Activated CD4-positive, alpha-beta T cell treated with anti-CD3 and anti-CD28 coated beads for 48 hours (primary cell): ENCODE data around the gene SLC35D2.
"Not testable (repeated sequence)": the region's sequence is repeated elsewhere in the genome, so short reads cannot be mapped to it uniquely, and the experiment has no call there.

ENCODE experiments used
- DNase-seq: peaks from one replicate; pipeline ENCODE4 v3.0.0-alpha.2; 2020

The SLC35D2 gene

DNA sequence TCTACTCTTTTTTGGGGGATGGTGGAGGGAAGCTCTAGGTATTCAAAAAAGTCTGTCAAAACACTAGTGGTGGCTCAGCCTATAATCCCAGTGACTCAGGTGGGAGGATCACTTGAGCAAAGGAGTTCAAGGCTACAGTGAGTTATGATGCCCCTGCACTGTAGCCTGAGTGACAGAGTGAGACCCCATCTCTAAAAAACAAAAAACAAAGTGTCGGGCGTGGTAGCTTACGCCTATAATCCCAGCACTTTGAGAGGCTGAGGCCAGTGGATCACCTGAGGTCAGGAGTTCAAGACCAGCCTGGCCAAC is 15.8 kb upstream of the SLC35D2 start:
- no peak for DNase-seq

DNA sequence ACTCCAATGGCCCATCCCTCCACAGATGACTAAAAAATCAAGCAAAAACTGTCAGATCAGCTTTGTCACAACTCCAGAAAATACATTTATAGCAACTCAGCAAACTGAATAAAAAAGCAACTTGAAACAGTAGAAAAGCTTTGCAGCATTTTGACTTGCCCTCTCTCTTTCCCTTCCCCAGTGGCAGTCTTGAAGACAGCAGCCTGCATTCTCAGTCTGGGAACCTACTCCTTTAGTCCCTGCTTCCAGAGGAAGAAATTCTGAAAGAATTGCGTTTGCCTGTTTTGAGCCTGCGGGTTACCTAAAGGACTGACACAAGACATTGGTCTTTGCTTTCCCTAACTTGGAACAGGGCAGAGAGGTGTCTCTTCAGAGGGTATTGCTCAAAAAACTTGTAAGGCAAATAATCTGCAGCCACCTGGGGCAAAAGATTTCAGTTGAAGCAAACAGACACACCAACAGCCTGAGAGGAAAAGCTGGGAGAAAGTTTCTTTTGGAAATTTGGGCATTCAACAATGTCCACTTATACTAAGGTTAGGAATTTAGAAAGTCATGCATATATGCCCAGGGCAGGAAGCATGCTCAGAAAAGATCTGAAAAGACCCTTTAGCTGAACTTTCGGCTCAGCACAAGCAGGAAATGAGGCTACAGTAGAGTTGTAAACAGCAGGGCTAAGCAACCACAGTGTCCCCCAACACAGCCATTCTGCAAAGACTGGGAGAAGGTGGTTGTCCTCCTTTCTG is 15.2 kb upstream of the SLC35D2 start:
- no peak for DNase-seq

DNA sequence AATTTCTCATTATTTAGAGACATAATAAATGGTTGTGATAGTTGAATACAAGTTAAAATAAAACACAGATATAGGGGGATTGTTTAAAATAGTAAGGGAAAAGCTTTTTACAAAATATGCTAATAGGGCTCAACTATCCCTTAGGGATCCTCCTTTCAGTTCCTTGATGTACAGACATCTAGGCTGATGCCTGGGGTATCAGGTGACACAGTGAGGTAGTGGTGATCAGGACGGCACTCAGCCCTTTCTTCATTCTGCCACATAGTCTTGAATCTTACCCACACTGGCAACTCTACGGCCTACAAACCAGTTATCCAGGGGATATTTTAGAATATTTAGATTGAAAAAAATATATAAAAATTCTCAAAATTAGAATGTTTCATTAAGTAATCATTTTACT is 12.5 kb upstream of the SLC35D2 start:
- no peak for DNase-seq

DNA sequence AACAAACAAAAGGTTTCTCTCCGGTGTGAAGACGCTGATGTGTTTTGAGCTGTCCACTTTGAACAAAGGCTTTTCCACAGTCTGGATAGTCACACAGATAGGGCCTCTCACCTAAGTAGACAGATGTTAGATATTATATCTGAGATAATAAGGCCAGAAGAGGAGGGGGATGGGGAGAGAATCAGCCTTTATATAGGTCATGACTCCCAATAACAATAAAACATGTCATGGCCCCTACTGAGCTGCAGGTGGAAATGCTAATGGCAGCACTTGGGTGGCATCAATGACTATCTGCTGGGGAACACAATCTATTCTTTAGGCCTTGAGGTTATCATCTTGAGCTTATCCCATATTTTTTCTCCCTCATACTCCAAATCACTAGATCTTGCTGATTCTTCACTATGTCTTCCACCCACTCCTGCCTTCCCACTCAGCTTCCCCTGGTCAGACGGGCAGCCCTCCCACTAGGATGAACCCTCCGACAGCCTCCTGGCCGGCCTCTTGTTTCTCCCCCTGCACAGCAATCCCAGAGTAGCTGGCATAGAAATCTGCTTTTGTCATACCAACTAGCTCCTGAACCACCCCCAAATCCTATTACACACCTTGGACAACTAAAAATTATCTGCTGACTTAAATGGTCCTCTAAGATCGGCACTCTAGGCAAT is 11.5 kb upstream of the SLC35D2 start:
- DNase-seq, result no peak

DNA sequence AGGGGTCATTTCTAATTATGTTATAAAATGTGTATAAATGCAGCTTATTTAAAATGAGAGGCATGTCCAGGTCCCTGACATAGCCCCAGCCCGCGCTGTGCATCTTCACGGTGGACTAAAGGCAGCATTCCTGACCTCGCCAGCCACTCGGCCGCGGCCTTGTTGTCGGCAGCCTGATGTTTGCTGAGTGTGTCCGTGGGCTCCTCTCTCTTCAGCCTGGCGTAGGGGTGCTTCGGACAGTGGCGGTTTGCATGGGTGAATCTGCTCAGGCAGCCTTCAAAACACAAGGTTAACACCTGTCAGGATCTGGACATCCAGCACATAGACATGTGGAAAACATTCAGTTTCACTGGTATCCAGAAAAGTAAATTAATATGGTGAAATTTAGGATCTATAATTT is 8.8 kb upstream of the SLC35D2 start:
- no peak for DNase-seq

DNA sequence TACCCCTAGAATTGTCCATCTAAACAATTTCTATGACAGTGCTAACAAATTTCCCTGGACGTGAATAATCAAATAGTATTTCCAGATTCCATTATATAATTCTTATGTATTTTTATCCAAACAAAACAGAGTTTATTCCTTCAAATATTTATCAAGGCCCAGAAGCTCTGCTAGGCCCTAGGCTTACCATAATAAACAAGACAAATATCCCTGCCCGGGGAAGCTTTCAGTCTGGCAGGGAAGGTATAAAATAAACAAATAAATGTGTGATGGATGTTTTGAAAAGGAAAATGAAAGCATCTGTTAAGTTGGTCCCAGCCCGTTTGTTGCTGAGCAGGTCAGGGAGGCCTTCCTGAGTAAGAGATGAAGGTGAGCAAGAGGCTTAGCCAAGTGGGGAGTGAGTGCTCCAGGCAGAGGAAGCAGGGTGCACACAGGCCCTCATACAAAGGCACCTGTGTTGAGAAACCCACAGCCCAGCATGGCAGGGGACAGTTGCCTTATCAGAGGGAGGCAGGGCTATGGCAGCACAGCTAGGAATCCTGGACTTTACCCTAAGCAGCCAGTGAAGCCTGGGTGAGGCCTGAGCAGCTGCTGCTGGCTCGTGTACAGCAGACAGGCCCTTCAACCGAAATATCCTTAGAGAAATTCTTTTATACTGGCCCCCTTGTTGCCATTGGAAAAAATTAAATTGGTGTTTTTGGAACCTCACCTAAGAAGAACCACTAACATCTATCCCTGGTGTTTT is 7.7 kb upstream of the SLC35D2 start:
- DNase-seq, result no peak

DNA sequence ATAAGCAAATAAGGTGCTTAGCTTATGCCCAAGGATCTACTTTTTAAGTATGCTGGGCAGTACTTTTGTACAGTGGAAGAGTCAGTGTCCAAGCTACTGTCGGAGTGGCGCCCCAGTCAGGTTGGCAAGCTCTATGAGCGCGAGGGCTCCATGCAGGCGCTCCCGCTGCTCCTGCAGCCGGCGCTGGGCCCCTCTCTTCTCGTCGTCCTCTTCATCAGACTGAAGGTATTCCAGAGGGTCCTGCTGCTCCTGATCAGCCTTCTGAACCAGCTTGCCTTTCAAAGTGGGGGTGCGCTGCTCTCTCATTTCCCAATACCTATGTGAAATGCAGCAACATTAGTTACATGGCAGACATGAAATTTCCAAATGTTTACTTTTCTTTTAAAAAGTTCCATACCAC is 4.6 kb upstream of the SLC35D2 start:
- no peak for DNase-seq

DNA sequence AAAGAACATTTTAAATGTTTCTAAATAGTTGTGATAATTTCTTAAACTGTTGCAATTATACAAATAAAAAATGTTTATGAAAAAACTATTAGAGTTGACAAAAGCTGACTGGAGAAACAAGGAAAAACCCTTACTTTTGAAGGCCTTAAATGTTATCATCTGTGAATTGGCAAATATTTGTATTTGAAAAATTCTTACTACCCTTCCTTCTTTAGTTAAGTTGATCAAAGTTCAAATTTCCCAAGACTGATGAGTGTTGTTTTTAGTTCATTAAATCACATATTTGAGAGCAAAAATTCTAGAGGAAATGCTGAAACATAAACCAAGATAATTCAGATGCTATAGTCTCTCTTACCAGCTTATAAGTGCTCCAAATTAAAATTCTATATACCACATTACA is 2.6 kb upstream of the SLC35D2 start:
- no peak for DNase-seq

DNA sequence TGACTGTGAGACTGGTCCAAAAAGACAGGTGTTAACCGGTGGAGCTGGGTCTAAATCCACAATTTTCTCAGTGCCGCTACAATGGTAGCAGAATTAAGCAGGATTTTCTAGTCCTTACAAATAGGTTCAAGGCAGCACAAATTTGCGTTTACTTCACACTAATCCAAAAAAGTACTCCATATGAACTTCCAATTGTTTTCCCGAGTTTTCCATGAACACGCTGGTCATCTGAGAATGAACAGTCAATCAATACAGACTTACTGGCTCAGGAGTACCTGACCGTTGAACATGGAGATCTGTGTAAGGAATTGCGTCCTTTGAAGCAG is 709 bp downstream of the SLC35D2 start:
- DNase-seq, result no peak

DNA sequence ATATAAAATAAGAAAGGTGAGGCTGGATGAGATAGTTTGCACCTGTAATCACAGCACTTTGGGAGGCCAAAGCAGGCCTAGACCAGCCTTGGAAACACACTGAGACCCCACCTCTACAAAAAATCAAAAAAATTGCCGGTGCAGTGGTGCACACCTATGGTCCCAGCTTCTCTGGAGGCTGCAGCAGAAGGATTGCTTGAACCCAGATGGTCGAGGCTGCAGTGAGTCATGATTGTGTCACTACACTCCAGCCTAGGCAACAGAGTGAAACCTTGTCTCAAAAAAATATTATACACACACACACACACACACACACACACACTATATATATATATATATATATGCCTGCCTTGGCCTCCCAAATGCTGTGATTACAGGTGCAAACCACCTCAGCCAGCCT is 1.3 kb downstream of the SLC35D2 start:
- DNase-seq, result no peak

DNA sequence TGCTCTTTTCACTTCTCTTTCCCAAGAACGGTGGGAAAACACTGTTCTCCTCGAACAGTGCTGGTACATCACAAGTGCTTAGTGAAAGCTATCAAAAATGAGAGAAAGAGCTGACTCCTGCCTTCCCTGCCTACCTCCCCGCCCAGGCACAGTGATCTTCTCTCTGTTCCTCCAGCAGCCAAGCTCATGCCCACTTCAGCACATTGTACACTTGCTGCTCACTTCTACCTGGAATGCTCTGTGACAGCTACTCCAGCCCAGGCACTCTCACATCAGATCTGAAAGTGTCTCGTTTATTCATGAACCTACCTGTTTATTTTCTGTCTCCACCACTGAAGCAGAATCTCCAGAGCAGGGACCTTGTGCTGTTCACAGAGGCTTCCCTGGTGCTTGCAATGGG is 1.8 kb downstream of the SLC35D2 start:
- no peak for DNase-seq

DNA sequence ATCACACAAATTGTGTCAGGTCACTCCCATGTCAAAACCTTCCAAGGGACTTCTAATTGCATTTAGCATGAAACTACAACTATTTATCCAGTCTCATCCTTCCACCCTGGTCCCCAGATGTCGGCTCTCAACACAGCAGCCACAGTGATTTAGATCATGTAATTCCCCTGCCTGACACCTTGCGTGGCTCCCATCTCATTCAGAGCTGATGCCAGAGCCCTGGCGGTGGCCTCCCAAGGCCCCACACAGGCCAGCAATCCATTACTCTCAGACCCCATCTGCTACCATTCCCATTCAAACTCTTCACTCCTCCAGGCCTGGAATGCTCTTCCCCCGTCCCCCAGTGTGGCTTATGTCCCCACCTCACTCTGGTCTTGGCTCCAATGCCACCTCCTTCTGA is 2.4 kb downstream of the SLC35D2 start:
- DNase-seq, result no peak

DNA sequence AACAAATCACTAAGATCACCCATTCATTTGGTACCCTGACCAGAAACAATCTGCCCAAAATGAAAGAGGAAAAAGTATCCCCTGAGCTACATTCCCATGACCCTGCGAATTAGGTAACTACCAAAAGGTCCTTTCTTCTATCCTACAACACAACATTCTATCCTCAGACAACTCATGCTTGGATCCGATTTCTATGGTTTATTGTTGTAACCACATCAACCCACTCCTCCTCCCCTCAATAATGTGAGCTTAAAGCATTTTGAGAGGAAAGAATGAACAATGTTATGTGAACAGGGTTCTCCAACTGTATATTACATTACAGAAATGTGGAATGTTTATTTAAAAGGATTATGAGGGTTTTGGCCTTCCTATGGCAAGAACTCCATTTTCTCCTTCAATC is 4.0 kb downstream of the SLC35D2 start:
- no peak for DNase-seq

DNA sequence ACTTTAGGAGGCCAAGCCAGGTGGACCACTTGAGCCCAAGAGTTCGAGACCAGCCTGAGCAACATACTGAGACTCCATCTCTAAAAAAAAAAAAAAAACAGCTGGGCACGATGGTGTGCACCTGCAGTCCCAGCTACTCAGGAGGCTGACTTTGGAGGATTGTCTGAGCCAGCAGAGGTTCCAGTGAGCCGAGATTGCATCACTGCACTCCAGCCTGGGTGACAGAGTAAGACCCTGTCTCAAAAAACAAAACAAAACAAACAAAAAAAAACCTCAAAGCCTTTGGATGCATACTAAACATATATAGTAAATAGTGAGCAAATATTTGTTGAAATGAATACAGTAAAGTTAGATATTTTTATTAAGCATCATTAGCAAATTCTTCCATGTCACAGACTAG is 5.3 kb downstream of the SLC35D2 start:
- DNase-seq, result no peak

DNA sequence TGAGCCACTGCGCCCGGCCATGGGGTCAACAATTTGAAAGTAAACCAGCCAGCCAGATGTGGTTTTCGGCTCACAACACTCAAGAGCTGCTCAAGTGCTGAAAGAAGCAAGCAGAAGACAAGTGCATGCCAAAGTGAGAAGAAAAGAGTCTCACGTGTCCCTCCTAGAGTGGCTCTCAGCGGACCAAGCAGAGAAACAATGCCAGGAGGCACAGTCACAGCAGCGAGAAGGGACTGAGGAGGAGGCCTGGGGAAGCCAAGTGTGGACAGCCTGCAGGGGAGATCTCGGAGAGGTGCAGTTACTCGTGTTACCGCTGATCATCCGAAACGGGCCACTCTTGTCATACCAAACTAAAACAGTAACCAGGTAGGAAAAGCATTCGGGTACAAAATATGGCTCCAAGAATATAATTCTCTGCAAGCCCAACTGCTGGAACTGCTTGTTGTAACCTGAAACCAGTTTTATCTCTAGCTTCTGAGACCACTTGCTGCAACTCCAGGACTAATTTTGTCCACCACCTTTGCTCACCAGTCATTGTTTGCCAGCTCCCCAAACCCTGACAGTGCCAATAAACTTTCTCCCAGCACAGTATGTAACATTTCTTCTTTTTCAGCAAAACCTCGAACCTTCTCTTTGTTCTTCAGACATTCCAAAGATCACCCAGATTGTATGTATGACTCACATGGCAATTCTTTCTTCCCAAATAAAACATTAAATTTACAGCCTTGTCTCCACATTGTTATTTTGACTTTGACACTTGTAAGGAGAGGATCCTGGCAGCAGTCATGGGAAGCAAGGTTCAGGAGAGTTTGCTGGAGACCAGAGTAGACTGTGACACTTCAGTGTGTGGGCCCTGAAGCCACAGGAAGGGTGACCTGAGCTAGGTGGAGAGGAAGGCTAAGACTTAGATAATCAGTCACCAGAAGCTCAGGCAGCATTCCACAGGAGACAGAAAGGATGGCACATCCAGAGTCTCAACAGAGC is 6.3 kb downstream of the SLC35D2 start:
- no peak for DNase-seq

DNA sequence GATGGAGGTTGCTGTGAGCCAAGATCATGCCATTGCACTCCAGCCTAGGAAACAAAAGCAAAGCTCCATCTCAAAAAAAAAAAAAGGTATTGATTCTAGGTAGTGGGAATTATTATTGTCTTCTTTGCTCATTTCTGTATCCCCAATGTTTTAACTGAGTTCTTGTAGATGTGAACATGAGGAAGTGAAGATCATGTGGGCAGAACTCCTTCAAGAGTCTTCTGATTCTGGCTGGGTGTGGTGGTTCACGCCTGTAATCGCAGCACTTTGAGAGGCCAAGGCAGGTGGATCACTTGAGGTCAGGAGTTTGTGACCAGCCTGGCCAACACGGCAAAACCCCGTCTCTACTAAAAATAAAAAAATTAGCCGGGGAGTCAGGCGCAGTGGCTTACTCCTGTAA is 8.0 kb downstream of the SLC35D2 start:
- DNase-seq, result not testable (repeated sequence)

DNA sequence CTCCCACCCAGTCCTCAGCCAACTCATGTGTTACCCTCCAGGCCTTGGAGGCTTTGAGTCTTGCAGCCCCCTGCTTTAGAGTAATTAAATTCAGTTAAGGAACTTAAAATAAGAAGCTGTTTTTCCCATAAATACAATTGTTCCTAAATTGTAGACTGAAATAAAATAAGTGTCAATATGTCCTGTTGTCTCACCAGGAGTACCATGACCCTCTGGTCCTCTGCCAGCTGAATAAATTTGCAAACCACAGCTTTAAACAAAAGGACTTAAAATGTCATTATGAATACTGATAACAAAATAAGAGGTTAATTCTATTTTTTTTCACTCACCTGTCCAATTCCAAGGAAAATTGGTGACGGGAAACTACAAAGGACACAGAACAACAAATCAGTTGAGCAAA is 15.6 kb downstream of the SLC35D2 start:
- no peak for DNase-seq

DNA sequence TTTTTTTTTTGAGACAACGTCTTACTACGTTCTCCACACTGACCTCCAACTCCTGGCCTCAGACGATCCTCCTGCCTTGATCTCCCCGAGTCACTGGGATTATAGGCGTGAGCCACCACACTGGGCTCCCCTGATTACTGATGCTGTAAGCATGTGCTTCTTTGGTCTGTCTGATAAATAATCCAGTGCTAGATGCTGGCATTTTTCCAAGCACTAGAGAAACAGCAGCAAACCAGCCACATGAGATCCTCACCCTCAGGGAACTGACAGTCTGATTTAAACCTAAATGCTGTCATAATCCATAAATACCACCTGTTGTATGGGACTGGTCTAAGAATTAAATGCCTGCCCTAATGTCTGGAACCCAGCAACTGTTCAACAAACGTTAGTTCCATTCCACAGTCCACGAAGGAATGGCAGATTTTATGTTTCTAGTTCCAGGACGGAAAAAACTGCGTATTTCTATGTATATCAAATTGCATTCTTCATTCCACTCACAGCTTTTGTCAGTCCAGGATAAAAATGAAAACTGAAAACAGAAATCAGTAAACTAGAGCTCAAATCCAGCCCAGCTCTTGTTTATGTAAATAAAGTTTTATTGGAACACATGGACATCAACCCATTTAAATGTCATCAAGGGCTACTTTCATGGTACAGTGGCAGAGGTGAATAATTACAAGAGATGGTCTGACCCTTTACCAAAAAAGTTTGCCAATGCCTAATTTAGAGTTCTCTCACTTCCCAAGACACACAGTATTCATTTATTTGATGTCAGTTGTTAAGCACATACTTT is 20.1 kb downstream of the SLC35D2 start:
- no peak for DNase-seq

DNA sequence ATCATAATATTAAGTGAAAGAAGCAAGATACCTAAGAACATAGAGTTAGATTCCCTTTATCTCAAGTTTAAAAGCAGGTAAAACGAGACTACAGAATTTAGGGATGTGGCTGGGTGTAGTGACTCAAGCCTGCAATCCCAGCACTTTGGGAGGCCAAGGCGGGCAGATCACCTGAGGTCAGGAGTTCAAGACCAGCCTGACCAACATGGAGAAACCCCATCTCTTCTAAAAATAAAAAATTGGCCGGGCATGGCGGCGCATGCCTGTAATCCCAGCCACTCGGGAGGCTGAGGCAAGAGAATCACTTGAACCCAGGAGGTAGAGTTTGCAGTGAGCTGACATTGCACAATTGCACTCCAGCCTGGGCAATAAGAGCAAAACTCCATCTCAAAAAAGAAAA is 21.4 kb downstream of the SLC35D2 start:
- not testable (repeated sequence) for DNase-seq

DNA sequence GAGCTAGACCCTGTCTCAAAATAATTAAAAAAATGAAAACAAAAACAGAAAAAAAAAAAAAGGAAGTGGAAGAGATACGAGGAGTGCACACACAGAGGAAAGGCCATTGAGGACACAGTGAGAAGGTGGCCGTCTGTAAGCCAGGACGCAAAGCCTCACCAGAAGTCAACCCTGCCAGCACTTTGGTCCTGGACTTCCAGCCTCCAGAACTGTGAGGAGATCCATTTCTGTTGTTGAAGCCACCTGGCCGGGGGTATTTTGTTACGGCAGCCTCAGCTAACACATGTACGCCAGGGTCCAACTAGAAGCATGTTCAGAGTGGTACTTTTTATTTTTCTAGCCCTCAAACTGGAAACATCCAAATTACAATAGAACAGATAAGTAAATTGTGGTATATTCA is 21.8 kb downstream of the SLC35D2 start:
- DNase-seq, result no peak

DNA sequence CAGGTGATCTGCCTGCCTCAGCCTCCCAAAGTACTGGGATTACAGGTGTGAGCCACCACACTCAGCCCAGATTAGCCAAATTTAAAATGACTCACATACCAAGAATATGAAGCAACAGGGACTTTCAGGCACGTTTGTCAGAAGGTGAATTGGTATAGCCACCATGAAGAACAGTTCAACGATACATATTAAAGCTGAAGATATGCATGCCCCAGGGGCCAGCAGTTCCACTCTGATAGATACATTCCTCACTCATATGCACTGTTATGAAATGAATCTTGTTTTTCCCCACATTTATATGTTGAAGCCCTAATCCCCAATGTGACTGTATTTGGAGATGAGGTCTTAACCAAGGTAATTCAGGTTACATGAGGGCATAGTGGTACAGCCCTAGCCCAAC is 22.5 kb downstream of the SLC35D2 start:
- DNase-seq, result no peak

DNA sequence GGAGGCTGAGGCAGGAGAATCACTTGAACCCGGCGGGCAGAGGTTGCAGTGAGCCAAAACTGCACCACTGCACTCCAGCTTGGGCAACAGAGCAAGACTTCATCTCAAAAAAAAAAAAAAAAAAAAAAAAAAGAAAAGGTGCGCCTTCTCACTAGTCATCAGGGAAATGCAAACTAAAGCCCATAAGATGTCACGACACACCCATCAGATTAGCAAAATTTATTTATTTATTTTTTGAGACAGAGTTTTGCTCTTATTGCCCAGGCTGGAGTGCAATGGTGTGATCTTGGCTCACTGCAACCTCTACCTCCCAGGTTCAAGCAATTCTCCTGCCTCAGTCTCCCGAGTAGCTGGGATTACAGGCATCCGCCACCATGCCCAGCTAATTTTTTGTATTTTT is 23.0 kb downstream of the SLC35D2 start:
- not testable (repeated sequence) for DNase-seq
